AG09309 (cell line): Measurements from ENCODE around the gene GRAMD1B.
"Not testable (repeated sequence)": the region's sequence is repeated elsewhere in the genome, so short reads cannot be mapped to it uniquely, and the experiment has no call there.

Experiments
- DNase-seq: peaks from one replicate; pipeline ENCODE4 v3.0.0-alpha.2; 2010; ENCODE audit warnings: low read depth
- H3K4me3 ChIP-seq: 2 replicates; pipeline ENCODE4 v1.5.1; 2011; ENCODE audit warnings: mild to moderate bottlenecking, low read depth, low read length, moderate library complexity; ENCODE audit not compliant: control insufficient read depth
- TF ChIP-seq, protein P1 (sequence below): IDR thresholded peaks from 2 replicates; pipeline ENCODE4 v1.5.1; 2011; ENCODE audit warnings: mild to moderate bottlenecking, low read depth, low read length, inconsistent platforms; ENCODE audit not compliant: insufficient read depth, control insufficient read depth; ENCODE audit errors: missing control alignments

GRAMD1B gene

DNA sequence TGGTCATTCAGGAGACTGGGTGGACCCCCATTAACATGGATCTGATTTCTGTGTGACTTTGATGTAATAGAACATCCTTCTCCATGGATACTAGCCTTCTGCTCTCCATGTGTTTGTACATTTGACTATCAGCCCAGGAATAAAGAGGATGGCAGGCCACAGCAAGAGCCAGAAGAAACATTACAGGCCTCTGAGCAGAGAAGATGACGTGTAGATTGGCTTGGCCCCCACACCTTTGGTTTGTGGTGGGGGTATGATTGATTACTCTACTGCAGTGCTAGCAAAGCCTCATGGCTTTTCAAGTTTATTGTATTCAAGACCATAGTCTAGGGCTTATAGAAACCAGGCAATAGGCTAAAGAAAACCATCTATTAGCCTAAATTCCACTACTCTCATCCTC, 77.0 kb downstream of the GRAMD1B start:
- no peak overlapping the region for H3K4me3 ChIP-seq
- DNase-seq: no peak
- TF ChIP-seq, protein P1, sequence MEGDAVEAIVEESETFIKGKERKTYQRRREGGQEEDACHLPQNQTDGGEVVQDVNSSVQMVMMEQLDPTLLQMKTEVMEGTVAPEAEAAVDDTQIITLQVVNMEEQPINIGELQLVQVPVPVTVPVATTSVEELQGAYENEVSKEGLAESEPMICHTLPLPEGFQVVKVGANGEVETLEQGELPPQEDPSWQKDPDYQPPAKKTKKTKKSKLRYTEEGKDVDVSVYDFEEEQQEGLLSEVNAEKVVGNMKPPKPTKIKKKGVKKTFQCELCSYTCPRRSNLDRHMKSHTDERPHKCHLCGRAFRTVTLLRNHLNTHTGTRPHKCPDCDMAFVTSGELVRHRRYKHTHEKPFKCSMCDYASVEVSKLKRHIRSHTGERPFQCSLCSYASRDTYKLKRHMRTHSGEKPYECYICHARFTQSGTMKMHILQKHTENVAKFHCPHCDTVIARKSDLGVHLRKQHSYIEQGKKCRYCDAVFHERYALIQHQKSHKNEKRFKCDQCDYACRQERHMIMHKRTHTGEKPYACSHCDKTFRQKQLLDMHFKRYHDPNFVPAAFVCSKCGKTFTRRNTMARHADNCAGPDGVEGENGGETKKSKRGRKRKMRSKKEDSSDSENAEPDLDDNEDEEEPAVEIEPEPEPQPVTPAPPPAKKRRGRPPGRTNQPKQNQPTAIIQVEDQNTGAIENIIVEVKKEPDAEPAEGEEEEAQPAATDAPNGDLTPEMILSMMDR: no peak

DNA sequence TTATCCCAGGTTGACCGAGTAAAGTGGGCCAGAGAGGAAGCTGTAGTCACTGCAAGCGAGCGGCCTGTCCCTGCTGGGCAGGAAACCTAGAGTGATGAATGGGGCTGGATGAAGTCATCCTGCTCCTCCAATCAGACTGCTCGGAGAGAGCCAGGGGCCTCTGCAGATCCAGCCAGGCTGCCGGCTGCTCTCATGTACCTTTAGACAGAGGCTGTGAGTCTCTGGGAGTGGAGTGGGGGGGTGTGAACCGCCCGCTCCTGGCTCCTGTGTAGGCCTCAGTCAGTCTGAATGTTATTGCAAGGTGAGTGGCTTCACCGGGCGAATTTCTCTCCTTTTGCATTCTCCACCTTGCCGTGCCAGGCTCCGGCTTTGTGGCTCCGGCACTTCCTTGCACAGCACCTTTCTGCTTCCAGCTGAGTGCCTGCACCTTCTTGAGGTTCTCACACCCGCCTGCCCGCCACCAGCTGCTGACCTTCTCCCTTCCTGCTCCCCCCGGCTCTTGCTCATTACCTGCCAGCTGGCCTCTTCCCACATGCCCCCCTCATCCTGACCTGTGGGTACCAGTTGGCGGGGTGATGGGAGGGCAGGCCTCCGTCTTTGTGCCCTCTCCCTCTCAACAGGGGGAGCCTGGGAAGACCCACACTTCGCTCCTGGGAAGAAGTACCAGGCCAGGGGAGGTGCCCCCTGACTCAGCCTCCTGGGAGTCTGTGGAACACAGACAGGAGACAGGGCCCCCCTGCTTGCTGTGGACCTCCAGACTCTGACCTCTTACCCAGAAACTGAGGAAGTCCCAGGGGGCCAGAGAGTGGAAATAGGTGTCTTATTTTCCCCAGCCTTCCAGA, 79.9 kb downstream of the GRAMD1B start:
- H3K4me3 ChIP-seq: no peak overlapping the region
- TF ChIP-seq, protein P1: no peak
- DNase-seq: no peak

GRCh38 chr11:123510579-123510905, 80.5 kb downstream of the GRAMD1B start:
- no peak for DNase-seq
- no peak overlapping the region for H3K4me3 ChIP-seq
- TF ChIP-seq, protein P1: no peak

GRCh38 chr11:123511037-123511870, 81.2 kb downstream of the GRAMD1B start:
- TF ChIP-seq, protein P1: peak; percentile 90
- DNase-seq: peak; percentile 70
- no peak overlapping the region for H3K4me3 ChIP-seq

- not testable (repeated sequence) for H3K4me3 ChIP-seq, DNase-seq
Observed at GRCh38 chr11:123513309-123513708, 83.2 kb downstream of the GRAMD1B start.

DNA sequence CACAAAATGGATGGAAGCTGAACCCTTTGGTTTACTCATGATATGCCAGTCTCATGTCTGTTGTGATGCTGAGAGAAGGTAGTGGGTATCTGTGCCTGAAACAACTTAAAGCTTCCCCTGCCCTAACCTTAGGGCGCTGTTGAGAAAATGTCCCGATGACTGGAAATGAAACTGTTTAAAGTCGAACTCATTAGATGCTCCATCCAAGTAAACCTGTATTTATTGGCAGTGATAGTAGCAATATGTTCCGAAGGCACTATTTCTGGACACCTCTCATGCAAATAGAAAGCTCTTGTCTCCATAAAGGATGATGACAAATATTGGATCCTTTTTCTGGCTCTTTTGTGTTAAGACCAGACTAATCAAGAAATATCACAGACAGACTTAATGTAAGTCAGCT, 86.2 kb downstream of the GRAMD1B start:
- TF ChIP-seq, protein P1: no peak
- no peak overlapping the region for H3K4me3 ChIP-seq
- no peak for DNase-seq

DNA sequence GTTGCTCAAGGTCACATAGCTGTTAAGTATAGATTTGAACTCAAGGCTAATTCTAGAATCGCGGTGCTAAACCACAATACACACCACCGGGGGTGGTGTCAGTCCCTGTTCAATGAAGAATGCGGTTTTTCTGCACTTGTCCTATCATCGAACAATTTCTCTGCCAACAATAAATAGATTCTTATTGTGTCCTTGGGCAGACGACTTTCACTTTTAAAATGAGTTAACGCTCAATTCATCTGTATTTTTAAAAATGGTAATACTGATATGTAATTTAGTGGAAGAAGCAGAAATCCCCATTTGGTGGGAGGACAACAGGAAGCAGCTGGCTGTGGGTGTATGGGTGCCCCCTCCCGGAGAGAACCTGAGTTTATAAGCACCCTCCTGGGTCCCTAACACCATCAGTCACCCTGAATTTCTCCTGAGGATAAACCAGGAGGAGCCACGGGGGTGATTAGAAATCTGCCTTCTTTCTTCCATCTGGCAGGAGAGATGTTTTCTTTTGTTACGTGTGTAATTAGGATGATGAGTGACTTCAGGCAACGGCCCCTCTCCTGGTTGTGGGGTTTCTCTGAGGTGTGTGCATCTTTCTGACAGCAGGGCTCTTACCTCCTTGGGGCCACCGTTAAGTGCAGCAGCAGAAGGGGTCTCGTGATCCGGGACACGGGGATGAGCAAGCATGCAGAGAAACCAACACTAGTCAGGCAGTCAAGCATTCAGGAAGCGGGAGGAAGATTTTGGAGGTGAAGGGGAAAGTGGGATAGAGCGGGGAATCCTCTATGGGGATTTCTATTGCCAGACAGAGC, 87.7 kb downstream of the GRAMD1B start:
- TF ChIP-seq, protein P1: no peak
- no peak overlapping the region for H3K4me3 ChIP-seq
- no peak for DNase-seq
